Measurements from ENCODE around the gene KIRREL3.

The KIRREL3 gene

DNA sequence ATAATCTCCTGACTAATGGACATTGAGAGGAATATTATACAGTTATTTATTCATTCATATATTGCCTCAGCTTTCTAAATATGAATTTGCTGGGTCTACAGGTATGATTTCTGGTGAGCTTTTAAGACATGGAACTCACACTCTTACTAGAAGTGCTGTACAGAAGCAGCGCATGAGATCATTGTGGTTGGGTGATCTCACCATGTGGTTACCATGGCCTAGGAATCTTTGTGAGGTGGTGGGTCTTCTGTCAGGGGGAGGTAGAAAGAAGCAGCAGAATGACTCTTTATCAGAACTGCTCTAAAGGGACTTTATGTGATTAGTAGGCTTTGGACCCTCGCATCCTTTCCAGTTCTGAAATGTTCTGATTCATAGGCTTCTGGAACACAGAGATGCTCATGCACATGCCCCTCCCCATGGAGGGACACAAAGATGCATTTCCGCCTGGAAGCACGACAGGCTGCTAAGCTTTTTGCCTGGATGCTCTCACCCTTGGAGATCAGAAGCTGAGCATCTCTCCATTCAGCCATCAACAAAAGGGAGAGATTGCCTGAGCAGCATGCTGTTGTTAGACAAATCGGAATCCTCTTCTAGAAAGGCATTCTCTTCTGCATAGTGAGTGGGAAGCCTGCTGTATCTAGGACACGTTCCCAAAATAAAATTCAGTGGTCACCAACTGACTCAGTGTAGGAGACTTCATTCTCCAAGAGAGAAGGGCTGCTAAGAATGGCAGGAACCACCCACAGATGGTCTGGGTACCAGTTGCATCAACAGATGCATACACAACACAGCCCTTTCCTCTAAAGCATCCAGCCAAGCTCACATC, 51.3 kb downstream of the KIRREL3 start:
- Histone ChIP-seq H3K9ac (ENCODE audit: low read length) (no peak overlapping the region), H3K4me3 (ENCODE audit: insufficient read depth, low read length, poor library complexity, severe bottlenecking) (no peak overlapping the region), H3K79me2 (ENCODE audit: insufficient read depth, low read length) (no peaks in the 10 kb centered on the region), H2AFZ (ENCODE audit: low read depth, low read length, severe bottlenecking) (no peak overlapping the region), H3K36me3 (ENCODE audit: low read length) (no peaks in the 10 kb centered on the region), H3K9me2 (replicated peaks; ENCODE audit: insufficient read depth, low read length) (no peaks in the 10 kb centered on the region), H4K20me1 (ENCODE audit: low read depth, low read length) (no peaks in the 10 kb centered on the region), H3K4me2 (ENCODE audit: low read depth, low read length, poor library complexity, severe bottlenecking) (no peak overlapping the region), H3K9me3 (ENCODE audit: insufficient read depth, low read length) (no peaks in the 10 kb centered on the region), H3F3A (ENCODE audit: insufficient read depth) (no peaks in the 10 kb centered on the region), H3K27ac (ENCODE audit: low read depth, low read length) (no peak overlapping the region), H3K27me3 (ENCODE audit: low read length) (no peaks in the 10 kb centered on the region)
- TF ChIP-seq EZH2phosphoT487 (conservative IDR thresholded peaks at IDR 0.05; ENCODE audit: low read length) (no peak), CTCF (IDR thresholded peaks at IDR 0.05; ENCODE audit: insufficient read depth, low read length, poor library complexity, severe bottlenecking) (no peak)

DNA sequence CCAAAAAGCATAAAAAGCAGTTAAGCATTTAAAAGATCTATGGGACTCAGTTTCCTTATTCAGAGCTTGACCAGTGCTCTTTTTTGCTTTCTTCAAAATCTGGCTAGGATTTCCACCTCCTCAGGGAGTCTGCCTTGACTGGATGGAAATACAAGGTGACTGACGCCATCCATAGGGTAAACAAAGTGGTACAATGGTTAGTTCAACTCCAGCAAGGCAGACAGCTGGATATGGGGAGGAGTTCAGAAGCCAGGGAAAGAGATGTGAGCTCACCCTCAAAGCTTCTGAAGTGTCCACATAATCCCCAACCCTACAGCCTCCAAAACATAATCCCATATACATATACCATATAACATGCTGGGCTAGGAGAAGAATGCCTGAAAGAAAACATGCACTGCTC, 52.0 kb downstream of the KIRREL3 start:
- H3K4me3 ChIP-seq (ENCODE audit: insufficient read depth, low read length, poor library complexity, severe bottlenecking): no peak overlapping the region
- H2AFZ ChIP-seq (ENCODE audit: low read depth, low read length, severe bottlenecking): no peak overlapping the region
- no peaks in the 10 kb centered on the region for H3K9me2 ChIP-seq (replicated peaks; ENCODE audit: insufficient read depth, low read length)
- no peaks in the 10 kb centered on the region for H3K79me2 ChIP-seq (ENCODE audit: insufficient read depth, low read length)
- no peak overlapping the region for H3K9ac ChIP-seq (ENCODE audit: low read length)
- H3K4me2 ChIP-seq (ENCODE audit: low read depth, low read length, poor library complexity, severe bottlenecking): no peak overlapping the region
- H3K27ac ChIP-seq (ENCODE audit: low read depth, low read length): no peak overlapping the region
- no peaks in the 10 kb centered on the region for H3F3A ChIP-seq (ENCODE audit: insufficient read depth)
- no peaks in the 10 kb centered on the region for H3K9me3 ChIP-seq (ENCODE audit: insufficient read depth, low read length)
- H4K20me1 ChIP-seq (ENCODE audit: low read depth, low read length): no peaks in the 10 kb centered on the region
- H3K36me3 ChIP-seq (ENCODE audit: low read length): no peaks in the 10 kb centered on the region
- TF ChIP-seq EZH2phosphoT487 (conservative IDR thresholded peaks at IDR 0.05; ENCODE audit: low read length) (no peak), CTCF (IDR thresholded peaks at IDR 0.05; ENCODE audit: insufficient read depth, low read length, poor library complexity, severe bottlenecking) (no peak)
- H3K27me3 ChIP-seq (ENCODE audit: low read length): no peaks in the 10 kb centered on the region

- no peaks in the 10 kb centered on the region for H3F3A ChIP-seq (ENCODE audit: insufficient read depth)
- no peak overlapping the region for H2AFZ ChIP-seq (ENCODE audit: low read depth, low read length, severe bottlenecking)
- H3K27me3 ChIP-seq (ENCODE audit: low read length): no peaks in the 10 kb centered on the region
- H3K27ac ChIP-seq (ENCODE audit: low read depth, low read length): no peak overlapping the region
- no peak overlapping the region for H3K4me2 ChIP-seq (ENCODE audit: low read depth, low read length, poor library complexity, severe bottlenecking)
- no peaks in the 10 kb centered on the region for H3K79me2 ChIP-seq (ENCODE audit: insufficient read depth, low read length)
- H3K4me3 ChIP-seq (ENCODE audit: insufficient read depth, low read length, poor library complexity, severe bottlenecking): no peak overlapping the region
- H3K9me3 ChIP-seq (ENCODE audit: insufficient read depth, low read length): no peaks in the 10 kb centered on the region
- no peak overlapping the region for H3K9ac ChIP-seq (ENCODE audit: low read length)
- no peaks in the 10 kb centered on the region for H3K9me2 ChIP-seq (replicated peaks; ENCODE audit: insufficient read depth, low read length)
- TF ChIP-seq CTCF (IDR thresholded peaks at IDR 0.05; ENCODE audit: insufficient read depth, low read length, poor library complexity, severe bottlenecking): no peak
- no peak for TF ChIP-seq EZH2phosphoT487 (conservative IDR thresholded peaks at IDR 0.05; ENCODE audit: low read length)
- H3K36me3 ChIP-seq (ENCODE audit: low read length): no peaks in the 10 kb centered on the region
- H4K20me1 ChIP-seq (ENCODE audit: low read depth, low read length): no peaks in the 10 kb centered on the region
Observed at GRCh38 chr11:126945319-126945718, 55.3 kb downstream of the KIRREL3 start.

Data from SU-DHL-6 (cell line).